Activated T-cell treated with anti-CD3 and anti-CD28 coated beads for 4 hours (primary cell): ENCODE measurements around the gene COPS6.

ENCODE experiments used
- DNase-seq: peaks from one replicate; pipeline ENCODE4 v3.0.0-alpha.2; 2020

The COPS6 gene

GRCh38 chr7:100102950-100103840 lies 14.4 kb downstream of the COPS6 start:
- no peak for DNase-seq

GRCh38 chr7:100105534-100105933 lies 16.8 kb downstream of the COPS6 start:
- DNase-seq, result no peak

- DNase-seq, result no peak
These were observed 17.9 kb downstream of the COPS6 start for GRCh38 chr7:100106633-100107032.

GRCh38 chr7:100107125-100107737 lies 18.5 kb downstream of the COPS6 start:
- DNase-seq, result no peak

- DNase-seq, result no peak
These were observed 19.1 kb downstream of the COPS6 start for GRCh38 chr7:100107890-100108289.

- no peak for DNase-seq
These were observed 20.9 kb downstream of the COPS6 start for GRCh38 chr7:100109521-100110163.

GRCh38 chr7:100111156-100111555 lies 22.4 kb downstream of the COPS6 start:
- DNase-seq, result no peak

GRCh38 chr7:100111914-100112313 lies 23.1 kb downstream of the COPS6 start:
- no peak for DNase-seq

- DNase-seq, result no peak
These were observed 26.3 kb downstream of the COPS6 start for GRCh38 chr7:100115026-100115425.

- DNase-seq, result no peak
These were observed 29.8 kb downstream of the COPS6 start for GRCh38 chr7:100118388-100119071.

- peak; percentile 93 for DNase-seq
These were observed 30.6 kb downstream of the COPS6 start, which contains the start of the genes CNPY4 and TAF6 for GRCh38 chr7:100119072-100119969. TSS of gene CNPY4 (plus strand) at chr7:100119634. CDS start at chr7:100119745, 111 bp downstream. TSS of gene TAF6 (minus strand) at chr7:100119358. CDS start at chr7:100114209, 5,149 bp downstream.

GRCh38 chr7:100119970-100120732 lies 31.4 kb downstream of the COPS6 start:
- peak; percentile 54 for DNase-seq

GRCh38 chr7:100120733-100121036 lies 31.9 kb downstream of the COPS6 start:
- no peak for DNase-seq

- DNase-seq, result no peak
These were observed 33.3 kb downstream of the COPS6 start for GRCh38 chr7:100122067-100122466.

GRCh38 chr7:100122568-100122967 lies 33.8 kb downstream of the COPS6 start:
- no peak for DNase-seq

GRCh38 chr7:100124301-100125230 lies 35.8 kb downstream of the COPS6 start:
- DNase-seq, result no peak

GRCh38 chr7:100126239-100126930 lies 37.6 kb downstream of the COPS6 start:
- DNase-seq, result no peak

GRCh38 chr7:100126931-100127865 lies 38.4 kb downstream of the COPS6 start, which contains the start of gene MBLAC1:
TSS of gene MBLAC1 (plus strand) at chr7:100126967. CDS start at chr7:100127396, 429 bp downstream.
- DNase-seq, result peak; percentile 92
